Parietal lobe (tissue), 1 donor: Measurements from ENCODE around the gene MAP1LC3B2. TPM values are rescaled to one million over a fixed set of nuclear protein-coding genes. Genes with fewer than 3 reads are reported as not detected.

ENCODE experiments used
- total RNA-seq: library from RNA; depleted of rRNA; stranded (reverse); fragments of >200 nt; gene quantifications from one replicate; pipeline ENCODE4 v1.2.3, GENCODE V29; 2014

Gene MAP1LC3B2
- 4.1 TPM for total RNA-seq

DNA sequence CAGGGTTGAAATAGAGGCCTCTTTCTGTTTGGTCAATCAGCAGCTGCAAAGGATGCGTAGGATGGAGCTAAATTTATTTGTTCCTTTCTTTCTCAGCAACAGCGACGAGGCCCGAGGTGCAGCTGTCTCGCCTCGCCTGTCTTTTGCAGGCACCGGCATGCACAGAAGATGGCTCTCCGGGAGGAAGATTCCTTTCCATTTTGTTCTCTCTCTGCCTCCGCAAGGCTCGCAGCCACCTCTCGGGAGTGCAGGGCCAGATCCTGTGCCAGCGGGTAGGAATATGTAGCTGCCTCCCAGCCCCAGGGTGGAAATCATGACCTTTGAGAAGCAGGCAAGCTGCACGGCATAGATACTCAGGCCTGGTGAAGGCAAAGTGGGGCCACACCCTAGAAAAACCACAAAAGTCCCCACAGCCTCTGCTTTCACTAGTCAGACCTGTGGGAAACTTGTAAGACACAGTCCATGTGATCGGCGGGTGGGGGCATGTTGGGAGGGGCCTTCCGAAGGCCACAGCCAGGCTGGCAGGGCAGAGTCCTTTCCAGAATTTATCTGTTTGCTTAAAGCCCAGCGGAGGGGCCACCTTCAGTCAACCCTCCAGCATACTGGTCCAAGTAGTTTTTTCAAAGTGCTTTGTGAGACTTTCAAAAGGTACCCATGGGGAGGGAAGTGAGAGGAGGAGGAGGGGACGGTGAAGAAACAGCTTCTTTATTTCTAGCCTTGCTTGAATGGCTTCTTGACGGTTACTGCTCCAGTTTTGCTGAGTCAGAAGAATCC is at the start of gene MAP1LC3B2:
MAP1LC3B2 (plus strand) TSS at position 220 of the 774 bp plus-strand sequence. CDS start 16,562 bp downstream, outside the sequence.

Other genes starting within 250 kb of the MAP1LC3B2 start
- gene SPRING1, start 178.7 kb downstream of the MAP1LC3B2 start, total RNA-seq: 22.2 TPM
- gene RNFT2, start 178.9 kb downstream of the MAP1LC3B2 start, total RNA-seq: 42.9 TPM